DOHH2 (cell line): ENCODE data around the gene YTHDF1.

Source experiments
- H3F3A ChIP-seq: fragments of 200-600 bp; sonication (generic), shearing (Covaris generic); 2 replicates; pipeline ENCODE4 v1.6.0; 2016; ENCODE audit warnings: antibody characterized with exemption, mild to moderate bottlenecking; ENCODE audit not compliant: control insufficient read depth, insufficient read depth
- H3K27ac ChIP-seq: fragments of 200-600 bp; sonication (generic); 2 replicates; pipeline ENCODE4 v1.5.1; 2014; ENCODE audit warnings: low read depth, mild to moderate bottlenecking, low read length, moderate library complexity
- H3K27me3 ChIP-seq: fragments of 200-600 bp; sonication (generic); 2 replicates; pipeline ENCODE4 v1.6.1; 2014; ENCODE audit warnings: mild to moderate bottlenecking, low read length, mixed read lengths; ENCODE audit not compliant: control insufficient read depth
- H3K36me3 ChIP-seq: fragments of 200-600 bp; sonication (generic); 2 replicates; pipeline ENCODE4 v1.6.1; 2014; ENCODE audit warnings: mild to moderate bottlenecking, low read length, moderate library complexity, mixed read lengths; ENCODE audit not compliant: control insufficient read depth
- H3K4me1 ChIP-seq: fragments of 200-600 bp; sonication (generic); 2 replicates; pipeline ENCODE4 v1.6.1; 2014; ENCODE audit warnings: mild to moderate bottlenecking, low read length, mixed read lengths; ENCODE audit not compliant: control insufficient read depth
- H3K4me2 ChIP-seq: fragments of 200-600 bp; sonication (generic); 2 replicates; pipeline ENCODE4 v1.6.0; 2014; ENCODE audit warnings: mild to moderate bottlenecking, low read length, moderate library complexity
- H3K4me3 ChIP-seq: fragments of 200-600 bp; sonication (generic); 2 replicates; pipeline ENCODE4 v1.5.1; 2014; ENCODE audit warnings: mild to moderate bottlenecking, low read length, mixed read lengths
- H3K79me2 ChIP-seq: fragments of 200-600 bp; sonication (generic); 2 replicates; pipeline ENCODE4 v1.6.1; 2014; ENCODE audit warnings: mild to moderate bottlenecking, low read length, mixed read lengths; ENCODE audit not compliant: control insufficient read depth
- H3K9me2 ChIP-seq: fragments of 200-600 bp; sonication (generic); replicated peaks from 2 replicates; pipeline ENCODE4 v1.6.1; 2014; ENCODE audit warnings: mild to moderate bottlenecking, low read length, mixed read lengths; ENCODE audit not compliant: control insufficient read depth
- H3K9me3 ChIP-seq: fragments of 200-600 bp; sonication (generic); 2 replicates; pipeline ENCODE4 v1.6.1; 2014; ENCODE audit warnings: antibody characterized with exemption, low read length, mixed read lengths; ENCODE audit not compliant: control insufficient read depth, insufficient read depth
- H4K20me1 ChIP-seq: fragments of 200-600 bp; sonication (generic); 2 replicates; pipeline ENCODE4 v1.6.0; 2014; ENCODE audit warnings: low read depth, mild to moderate bottlenecking, antibody characterized with exemption, low read length, moderate library complexity; ENCODE audit not compliant: control insufficient read depth, insufficient read depth
- CTCF ChIP-seq: fragments of 200-600 bp; sonication (generic); IDR thresholded peaks from one replicate; pipeline ENCODE4 v1.5.1; 2014; ENCODE audit warnings: antibody characterized with exemption, mild to moderate bottlenecking, low read depth, low read length; ENCODE audit not compliant: poor library complexity, severe bottlenecking
- EZH2phosphoT487 ChIP-seq: fragments of 200-600 bp; sonication (generic); IDR thresholded peaks from 2 replicates; pipeline ENCODE4 v1.6.1; 2017; ENCODE audit warnings: borderline replicate concordance, mild to moderate bottlenecking, antibody characterized with exemption, low read length, moderate library complexity, mixed read lengths

The YTHDF1 gene

GRCh38 chr20:63216041-63216848, at the start of gene YTHDF1:
YTHDF1 (minus strand) TSS chr20:63216131; CDS start chr20:63215892, 239 bp downstream.
- H3K4me2 ChIP-seq: peak within 1 kb of the TSS; percentile 96

DNA sequence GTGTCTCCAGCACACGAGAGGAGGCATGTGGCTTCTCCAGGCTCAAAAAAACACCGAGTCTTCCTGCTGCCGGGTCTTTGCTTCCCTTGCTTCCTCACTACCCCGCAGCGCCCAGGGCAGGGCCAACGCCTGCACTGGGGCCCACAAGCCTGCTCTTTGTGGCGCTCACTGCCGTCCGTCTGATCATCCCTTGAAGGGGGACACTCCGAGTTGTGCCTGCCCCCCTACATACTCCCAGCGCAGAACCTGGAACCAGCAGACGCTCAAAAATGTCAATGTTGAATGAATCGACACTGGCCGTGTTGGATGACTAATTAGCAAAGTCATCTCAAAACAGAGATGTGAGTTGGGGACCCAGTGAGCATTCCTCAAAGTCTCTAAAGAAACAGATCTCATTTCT, 48.6 kb upstream of the YTHDF1 start:
- Histone ChIP-seq H3K27ac (no peak overlapping the region), H3K9me3 (no peaks in the 10 kb centered on the region), H3K4me2 (no peak overlapping the region), H3K9me2 (no peaks in the 10 kb centered on the region), H3F3A (no peaks in the 10 kb centered on the region), H3K4me3 (no peak overlapping the region), H3K36me3 (no peaks in the 10 kb centered on the region), H4K20me1 (no peaks in the 10 kb centered on the region), H3K27me3 (no peaks in the 10 kb centered on the region; the same call in 1 of the 2 replicates), H3K79me2 (no peaks in the 10 kb centered on the region), H3K4me1 (no peaks in the 10 kb centered on the region)
- TF ChIP-seq EZH2phosphoT487 (no peak), CTCF (no peak)

More at GRCh38 chr20:63216041-63216848, at the start of gene YTHDF1:
- H3F3A ChIP-seq: no peaks in the 10 kb centered on the region
- H3K27ac ChIP-seq: peak within 1 kb of the TSS; percentile 60
- H3K79me2 ChIP-seq: peaks cover 47% of the 10 kb centered on the region
- peak within 1 kb of the TSS; percentile 92 for H3K4me3 ChIP-seq
- H4K20me1 ChIP-seq: peaks cover 31% of the 10 kb centered on the region
- H3K36me3 ChIP-seq: peaks cover 44% of the 10 kb centered on the region
- no peaks in the 10 kb centered on the region for H3K9me2 ChIP-seq
- peaks cover 28% of the 10 kb centered on the region for H3K4me1 ChIP-seq
- no peaks in the 10 kb centered on the region for H3K9me3 ChIP-seq
- H3K27me3 ChIP-seq: no peaks in the 10 kb centered on the region
- TF ChIP-seq CTCF (no peak), EZH2phosphoT487 (no peak)

- Histone ChIP-seq H3K4me3 (no peak overlapping the region), H3F3A (no peaks in the 10 kb centered on the region), H3K9me3 (no peaks in the 10 kb centered on the region), H3K9me2 (no peaks in the 10 kb centered on the region), H3K27ac (no peak overlapping the region), H3K4me2 (no peak overlapping the region), H3K79me2 (no peaks in the 10 kb centered on the region), H3K36me3 (no peaks in the 10 kb centered on the region), H3K4me1 (no peaks in the 10 kb centered on the region), H3K27me3 (no peaks in the 10 kb centered on the region; the same call in 1 of the 2 replicates), H4K20me1 (no peaks in the 10 kb centered on the region)
- no peak for TF ChIP-seq EZH2phosphoT487
These were observed 48.1 kb upstream of the YTHDF1 start for GRCh38 chr20:63264000-63264399.

- Histone ChIP-seq H3K79me2 (no peaks in the 10 kb centered on the region), H3K36me3 (no peaks in the 10 kb centered on the region), H3K27ac (no peak overlapping the region), H3K4me3 (no peak overlapping the region), H3K9me3 (no peaks in the 10 kb centered on the region), H3K27me3 (no peaks in the 10 kb centered on the region; the same call in 1 of the 2 replicates), H3K9me2 (no peaks in the 10 kb centered on the region), H3K4me2 (no peak overlapping the region), H3K4me1 (no peaks in the 10 kb centered on the region), H3F3A (no peaks in the 10 kb centered on the region), H4K20me1 (no peaks in the 10 kb centered on the region)
- TF ChIP-seq EZH2phosphoT487 (no peak), CTCF (no peak)
These were observed 46.9 kb upstream of the YTHDF1 start for GRCh38 chr20:63262836-63263235.
